ENCODE results near the gene ATP8B1.
"Not testable (repeated sequence)": the region's sequence is repeated elsewhere in the genome, so short reads cannot be mapped to it uniquely, and the experiment has no call there.

The ATP8B1 gene

GRCh38 chr18:57803103-57803969 lies at the start of gene ATP8B1:
ATP8B1 (minus strand) TSS chr18:57803315; CDS start chr18:57731807, 71,508 bp downstream.
- peak; percentile 92 for DNase-seq (ENCODE audit: low spot score)

DNA sequence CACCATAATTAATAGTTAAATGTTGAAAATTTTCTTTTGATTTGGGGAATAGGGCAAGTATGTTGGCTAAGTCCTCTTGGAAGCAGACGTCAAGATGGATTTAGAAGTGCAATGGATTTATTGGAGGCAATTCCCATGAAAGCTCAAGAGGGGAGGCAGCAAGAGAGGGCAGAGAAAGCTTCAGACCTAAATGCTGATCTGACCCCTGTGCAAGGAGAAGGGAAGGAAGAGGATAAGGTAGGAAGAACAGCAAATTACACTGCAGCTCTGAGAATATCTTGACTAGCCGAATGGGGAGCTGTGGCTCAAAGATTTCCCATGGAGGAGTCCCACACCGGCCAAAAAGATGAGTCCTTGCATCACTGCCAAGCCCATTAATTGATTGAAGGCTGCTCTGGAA lies 46.9 kb upstream of the ATP8B1 start:
- DNase-seq (ENCODE audit: low spot score): no peak

DNA sequence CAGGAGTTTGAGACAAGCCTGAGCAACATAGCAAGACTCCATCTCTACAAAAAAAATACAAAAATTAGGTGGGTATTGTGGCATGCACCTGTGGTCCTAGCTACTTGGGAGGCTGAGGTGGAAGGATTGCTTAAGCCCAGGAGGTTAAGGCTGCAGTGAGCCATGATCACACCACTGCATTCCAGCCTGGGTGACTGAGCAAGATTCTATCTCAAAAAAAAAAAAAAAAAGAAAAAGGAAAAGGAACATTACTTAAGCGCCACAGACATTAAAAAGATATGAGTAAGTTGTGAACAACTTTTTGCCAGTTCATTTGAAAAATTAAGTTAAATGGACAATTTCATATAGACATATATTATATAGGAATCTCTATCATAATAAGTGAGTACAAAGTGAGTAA lies 45.3 kb upstream of the ATP8B1 start:
- DNase-seq (ENCODE audit: low spot score): not testable (repeated sequence)

- DNase-seq (ENCODE audit: low spot score): not testable (repeated sequence)
These were observed 44.3 kb upstream of the ATP8B1 start for GRCh38 chr18:57847431-57847830.

DNA sequence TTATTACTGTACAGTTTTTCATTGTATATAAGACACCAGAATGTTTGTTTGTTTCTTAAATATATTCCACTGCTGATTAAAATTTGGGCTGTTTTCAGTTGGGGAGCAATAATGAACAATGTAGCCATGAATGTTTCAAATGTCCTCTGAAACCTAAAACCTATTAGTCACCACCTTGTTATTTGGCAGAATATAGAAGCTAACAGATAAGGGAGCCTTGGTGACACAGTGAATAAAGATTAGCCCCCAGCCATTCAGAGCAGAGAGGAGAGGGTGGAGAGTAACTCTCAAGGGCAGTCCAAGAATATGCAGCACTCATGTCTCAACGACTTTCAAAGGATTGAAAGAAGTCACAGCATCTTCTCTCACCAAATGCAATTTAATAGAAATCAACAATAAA lies 43.1 kb upstream of the ATP8B1 start:
- DNase-seq (ENCODE audit: low spot score): peak; percentile 57

- no peak for DNase-seq (ENCODE audit: low spot score)
These were observed 42.5 kb upstream of the ATP8B1 start for GRCh38 chr18:57845605-57846074.

GRCh38 chr18:57844319-57844718 lies 41.2 kb upstream of the ATP8B1 start:
- no peak for DNase-seq (ENCODE audit: low spot score)

- DNase-seq (ENCODE audit: low spot score): no peak
These were observed 40.3 kb upstream of the ATP8B1 start for GRCh38 chr18:57843386-57843785.

- DNase-seq (ENCODE audit: low spot score): no peak
These were observed 38.5 kb upstream of the ATP8B1 start for GRCh38 chr18:57841568-57841967.

DNA sequence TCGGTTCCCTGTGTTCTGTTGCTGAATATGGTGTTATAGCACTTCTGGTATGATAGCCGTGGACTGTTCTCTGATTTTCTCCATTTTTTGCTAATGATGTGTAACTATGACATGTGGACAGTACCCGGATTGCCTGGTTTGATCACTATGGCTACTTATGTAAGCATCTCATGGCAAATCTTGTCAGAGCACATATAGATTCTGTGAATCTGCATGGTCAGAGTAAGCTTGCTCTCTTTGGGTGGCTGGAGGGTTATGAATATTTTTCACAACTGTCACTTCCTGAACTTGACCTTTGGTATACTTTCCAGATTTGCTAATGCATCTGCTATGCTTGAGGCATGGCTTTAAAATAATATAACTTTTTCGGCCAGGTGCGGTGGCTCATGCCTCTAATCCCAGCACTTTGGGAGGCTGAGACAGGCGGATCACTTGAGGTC lies 36.8 kb upstream of the ATP8B1 start:
- peak; percentile 52 for DNase-seq (ENCODE audit: low spot score)

DNA sequence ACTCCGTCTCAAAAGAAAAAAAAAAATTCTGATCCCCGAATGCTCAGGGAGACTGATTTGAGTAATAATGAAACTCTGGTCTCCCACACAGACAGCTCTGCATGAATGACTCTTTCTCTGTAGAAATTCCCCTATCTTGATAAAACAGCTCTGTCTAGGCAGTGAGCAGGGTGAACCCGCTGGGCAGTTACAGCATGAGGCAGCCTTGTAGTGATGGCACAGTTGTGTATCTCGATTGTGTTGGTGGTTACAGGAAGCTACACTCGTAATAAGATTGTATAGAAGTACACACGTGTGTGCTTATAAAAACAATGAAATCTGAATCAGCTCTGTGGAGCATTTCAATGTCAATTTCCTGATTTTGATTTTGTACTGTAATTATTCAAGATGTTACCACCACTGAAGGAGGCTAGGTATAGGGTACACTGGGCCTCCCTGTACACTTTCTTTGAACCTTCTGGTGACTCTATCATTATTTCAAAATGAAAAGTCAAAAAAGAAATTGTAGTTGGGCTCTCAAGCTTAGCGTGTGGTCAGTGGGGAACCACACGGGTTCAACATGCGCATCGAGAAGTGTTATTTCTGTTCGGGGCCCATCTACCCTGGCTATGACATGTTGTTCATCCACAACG lies 34.9 kb upstream of the ATP8B1 start:
- DNase-seq (ENCODE audit: low spot score): peak; percentile 87

DNA sequence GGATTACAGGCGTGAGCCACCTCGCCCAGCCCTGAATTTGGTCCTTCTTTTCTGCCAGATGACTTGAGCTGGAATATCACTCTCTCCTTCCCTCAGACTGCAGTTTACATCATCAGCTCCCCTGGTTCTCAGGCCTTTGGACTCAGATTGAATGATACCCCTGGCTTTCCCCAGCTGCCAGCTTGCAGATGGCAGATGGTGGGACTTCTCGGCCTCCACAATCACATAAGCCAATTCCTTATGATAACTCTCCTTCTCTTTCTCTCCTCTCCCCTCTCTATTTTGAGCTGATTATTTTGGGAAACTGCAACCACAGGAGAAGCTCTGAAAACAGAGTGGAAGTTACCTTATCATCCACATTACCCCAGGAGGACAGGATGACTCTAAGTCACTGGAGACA lies 33.4 kb upstream of the ATP8B1 start:
- DNase-seq (ENCODE audit: low spot score): no peak

GRCh38 chr18:57835904-57836303 lies 32.8 kb upstream of the ATP8B1 start:
- DNase-seq (ENCODE audit: low spot score): no peak

GRCh38 chr18:57834616-57835015 lies 31.5 kb upstream of the ATP8B1 start:
- no peak for DNase-seq (ENCODE audit: low spot score)

DNA sequence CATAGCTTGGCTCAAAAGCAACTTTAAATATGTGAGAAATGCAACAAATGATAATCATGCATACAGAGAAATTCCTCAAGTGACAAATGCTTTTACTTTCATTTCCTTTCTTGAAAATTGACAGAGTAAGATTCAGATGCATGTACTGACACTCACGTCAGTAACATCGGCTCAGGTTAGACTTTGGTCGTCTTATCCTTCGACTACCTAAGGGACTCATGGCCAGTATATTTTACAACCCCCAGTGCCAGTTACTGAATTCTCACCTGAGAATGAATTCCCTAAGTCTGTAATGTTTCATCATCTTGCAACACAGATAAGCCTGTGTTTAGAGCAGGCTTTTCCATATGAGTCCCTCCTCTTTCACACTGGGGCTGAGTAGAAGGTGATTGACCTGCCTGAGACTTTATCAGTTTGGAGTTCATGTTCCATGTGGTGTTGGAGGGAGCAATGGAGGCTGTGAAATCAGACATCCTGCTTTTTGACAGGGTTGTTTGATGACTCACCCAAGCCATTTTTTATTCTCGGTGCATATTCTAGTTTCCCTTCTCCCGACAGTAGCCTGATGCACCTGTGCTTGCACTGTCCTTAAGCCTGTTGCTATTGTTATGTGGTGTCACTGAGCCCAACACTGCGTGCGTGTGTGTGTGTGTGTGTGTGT lies 30.5 kb upstream of the ATP8B1 start:
- peak; percentile 50 for DNase-seq (ENCODE audit: low spot score)

DNA sequence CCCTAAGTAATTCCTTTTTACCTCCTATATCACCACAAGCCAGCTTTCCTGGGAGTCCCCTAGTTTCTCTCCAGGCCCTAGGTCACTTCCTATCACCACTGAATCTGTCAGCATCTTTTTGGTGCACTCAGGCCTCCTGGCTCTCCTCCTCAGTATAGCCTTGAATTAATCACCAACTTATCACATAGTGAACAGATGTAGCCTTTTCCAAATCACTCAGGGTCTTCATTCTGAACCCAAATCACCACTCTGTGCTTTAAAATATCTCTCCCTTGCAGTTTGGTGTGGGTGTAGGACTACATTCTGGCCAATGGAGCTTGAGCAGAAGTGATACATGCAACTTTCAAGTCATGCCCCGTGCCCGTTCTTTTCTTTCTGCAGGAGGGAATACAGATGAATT lies 29.6 kb upstream of the ATP8B1 start:
- DNase-seq (ENCODE audit: low spot score): no peak

DNA sequence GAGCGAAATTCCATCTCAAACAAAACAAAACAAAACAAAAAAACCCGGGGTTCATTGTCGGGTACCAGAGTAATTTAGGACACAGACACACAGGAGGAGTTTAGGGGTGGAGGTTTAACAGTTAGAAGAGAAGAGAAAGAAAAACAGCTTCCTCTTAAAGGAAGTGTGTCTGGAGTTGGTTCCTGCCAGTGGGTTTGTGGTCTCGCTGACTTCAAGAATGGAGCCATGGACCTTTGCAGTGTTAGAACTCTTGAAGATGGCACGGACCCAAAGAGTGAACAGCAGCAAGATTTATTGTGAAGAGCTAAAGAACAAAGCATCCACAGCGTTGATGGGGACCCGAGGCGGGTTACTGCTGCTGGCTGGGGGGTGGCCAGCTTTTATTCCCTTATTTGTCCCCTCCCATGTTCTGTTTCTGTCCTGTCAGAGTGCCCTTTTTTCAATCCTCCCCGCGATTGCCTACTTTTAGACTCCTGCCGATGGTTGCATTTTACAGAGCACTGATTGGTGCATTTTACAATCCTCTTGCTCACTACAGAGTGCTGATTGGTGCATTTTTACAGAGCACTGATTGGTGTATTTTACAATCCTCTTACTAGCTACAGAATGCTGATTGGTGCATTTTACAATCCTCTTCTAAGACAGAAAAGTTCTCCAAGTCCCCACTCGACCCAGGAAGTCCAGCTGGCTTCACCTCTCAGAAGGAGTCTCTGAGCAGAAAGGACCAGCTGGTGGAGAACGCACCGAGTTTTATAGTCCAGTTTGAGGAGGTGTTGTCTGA lies 28.7 kb upstream of the ATP8B1 start:
- DNase-seq (ENCODE audit: low spot score): no peak

- no peak for DNase-seq (ENCODE audit: low spot score)
These were observed 24.5 kb upstream of the ATP8B1 start for GRCh38 chr18:57827646-57828045.

DNA sequence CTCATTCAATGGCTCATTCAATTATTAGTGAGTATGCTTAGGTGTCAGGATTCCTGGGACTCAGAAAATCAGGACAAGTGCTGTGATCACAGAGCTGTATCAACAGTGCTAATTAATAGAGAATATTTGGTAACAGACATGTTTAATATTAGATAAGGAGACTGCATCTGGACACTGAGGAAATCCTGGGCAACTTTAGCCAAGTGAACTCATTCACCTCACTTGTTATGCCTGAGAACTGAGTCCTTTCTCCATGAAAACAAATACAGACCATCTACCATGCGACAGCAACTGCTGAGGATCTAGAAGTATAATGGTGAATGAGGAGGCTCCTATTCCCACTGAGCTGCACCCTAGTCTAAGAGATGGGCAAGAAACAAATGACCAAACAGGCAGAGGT lies 23.1 kb upstream of the ATP8B1 start:
- no peak for DNase-seq (ENCODE audit: low spot score)

- not testable (repeated sequence) for DNase-seq (ENCODE audit: low spot score)
These were observed 17.5 kb upstream of the ATP8B1 start for GRCh38 chr18:57820583-57820982.

- DNase-seq (ENCODE audit: low spot score): peak; percentile 97
These were observed 16.8 kb upstream of the ATP8B1 start for GRCh38 chr18:57819671-57820460.
